Epithelial cell of esophagus (primary cell): ENCODE data around the gene DPP3.

ENCODE experiments used
- DNase-seq: peaks from one replicate; pipeline ENCODE4 v3.0.0; 2010; ENCODE audit warnings: low read depth
- H3K4me3 ChIP-seq: 2 replicates; pipeline ENCODE4 v1.5.1; 2011; ENCODE audit warnings: mild to moderate bottlenecking, low read length, control low read depth
- TF ChIP-seq, protein P1 (sequence below): IDR thresholded peaks from 2 replicates; pipeline ENCODE4 v1.5.1; 2011; ENCODE audit warnings: low read depth, mild to moderate bottlenecking, low read length, control low read depth, inconsistent platforms; ENCODE audit not compliant: insufficient read depth; ENCODE audit errors: missing control alignments

The DPP3 gene

DNA sequence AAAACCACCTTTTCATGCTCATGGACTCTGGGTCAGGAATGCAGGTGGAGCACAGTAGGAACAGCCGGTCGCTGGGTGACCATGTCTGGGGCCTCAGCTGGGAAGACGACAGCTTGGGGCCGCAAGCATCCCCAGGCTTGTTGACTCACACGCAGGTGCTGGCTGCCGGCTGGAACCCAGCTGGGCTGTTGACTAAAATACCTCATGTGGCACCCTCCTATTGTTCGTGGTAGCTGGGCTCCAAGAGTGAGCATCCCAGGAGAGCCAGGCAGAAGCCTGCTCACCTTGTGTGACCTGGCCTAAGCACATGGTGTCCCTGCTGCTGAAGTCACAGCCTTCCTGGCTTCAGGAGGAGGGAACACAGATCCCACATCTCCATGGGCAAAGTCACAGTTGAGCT is 9.4 kb downstream of the DPP3 start:
- H3K4me3 ChIP-seq = no peak overlapping the region
- TF ChIP-seq, protein P1, sequence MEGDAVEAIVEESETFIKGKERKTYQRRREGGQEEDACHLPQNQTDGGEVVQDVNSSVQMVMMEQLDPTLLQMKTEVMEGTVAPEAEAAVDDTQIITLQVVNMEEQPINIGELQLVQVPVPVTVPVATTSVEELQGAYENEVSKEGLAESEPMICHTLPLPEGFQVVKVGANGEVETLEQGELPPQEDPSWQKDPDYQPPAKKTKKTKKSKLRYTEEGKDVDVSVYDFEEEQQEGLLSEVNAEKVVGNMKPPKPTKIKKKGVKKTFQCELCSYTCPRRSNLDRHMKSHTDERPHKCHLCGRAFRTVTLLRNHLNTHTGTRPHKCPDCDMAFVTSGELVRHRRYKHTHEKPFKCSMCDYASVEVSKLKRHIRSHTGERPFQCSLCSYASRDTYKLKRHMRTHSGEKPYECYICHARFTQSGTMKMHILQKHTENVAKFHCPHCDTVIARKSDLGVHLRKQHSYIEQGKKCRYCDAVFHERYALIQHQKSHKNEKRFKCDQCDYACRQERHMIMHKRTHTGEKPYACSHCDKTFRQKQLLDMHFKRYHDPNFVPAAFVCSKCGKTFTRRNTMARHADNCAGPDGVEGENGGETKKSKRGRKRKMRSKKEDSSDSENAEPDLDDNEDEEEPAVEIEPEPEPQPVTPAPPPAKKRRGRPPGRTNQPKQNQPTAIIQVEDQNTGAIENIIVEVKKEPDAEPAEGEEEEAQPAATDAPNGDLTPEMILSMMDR = no peak
- DNase-seq = no peak

DNA sequence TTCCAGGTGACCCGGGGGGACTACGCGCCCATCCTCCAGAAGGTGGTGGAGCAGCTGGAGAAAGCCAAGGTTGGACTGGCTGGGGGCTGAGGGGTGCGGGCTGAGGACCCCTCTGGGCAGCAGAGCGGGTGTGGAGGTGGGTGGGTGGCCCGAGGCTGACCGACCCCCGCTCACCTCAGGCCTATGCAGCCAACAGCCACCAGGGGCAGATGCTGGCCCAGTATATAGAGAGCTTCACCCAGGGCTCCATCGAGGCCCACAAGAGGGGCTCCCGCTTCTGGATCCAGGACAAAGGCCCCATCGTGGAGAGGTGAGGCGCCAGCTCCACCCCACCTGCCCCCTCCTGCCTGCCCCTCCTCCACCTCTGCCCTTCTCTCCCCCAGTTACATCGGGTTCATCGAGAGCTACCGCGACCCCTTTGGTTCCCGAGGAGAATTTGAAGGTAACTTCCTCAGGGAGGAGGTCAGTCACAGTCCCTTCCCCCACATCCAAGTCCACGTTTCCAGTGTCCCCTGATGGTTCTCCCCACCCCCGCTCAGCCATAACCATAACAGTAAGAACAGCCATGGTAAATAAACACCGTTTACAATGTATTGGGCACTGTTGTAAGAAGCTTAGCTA is 11.2 kb downstream of the DPP3 start:
- TF ChIP-seq, protein P1 = peak; percentile 39
- DNase-seq = no peak
- H3K4me3 ChIP-seq = no peak overlapping the region

DNA sequence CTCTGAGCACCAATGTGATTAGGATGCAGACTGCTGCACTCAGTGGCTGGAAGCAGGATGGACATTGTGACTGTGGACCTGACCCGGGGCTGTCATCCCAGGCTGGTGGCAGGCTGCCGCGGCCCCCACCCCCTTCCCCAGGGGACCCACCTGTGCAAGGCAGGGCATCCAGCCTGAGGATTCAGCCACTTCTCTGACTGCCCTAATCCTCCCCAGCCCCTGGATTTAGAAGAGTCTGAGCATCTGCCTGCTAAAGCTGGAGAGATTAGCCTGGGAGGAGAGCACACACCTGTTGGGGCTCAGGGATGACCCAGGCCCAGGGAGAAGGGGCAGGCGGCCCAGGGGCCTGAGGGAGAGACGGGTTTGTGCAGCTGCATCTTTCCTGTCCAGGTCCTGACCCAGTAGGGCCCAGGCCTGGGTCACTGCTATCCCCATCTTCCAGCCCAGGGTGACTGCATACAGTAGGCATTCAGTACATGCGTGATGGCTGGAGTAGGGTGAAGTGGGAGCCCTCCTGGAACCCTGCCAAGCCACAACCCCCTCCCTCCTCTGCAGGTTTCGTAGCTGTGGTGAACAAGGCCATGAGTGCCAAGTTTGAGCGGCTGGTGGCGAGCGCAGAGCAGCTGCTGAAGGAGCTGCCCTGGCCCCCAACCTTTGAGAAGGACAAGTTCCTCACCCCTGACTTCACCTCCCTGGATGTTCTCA is 12.1 kb downstream of the DPP3 start:
- TF ChIP-seq, protein P1 = no peak
- H3K4me3 ChIP-seq = no peak overlapping the region
- no peak for DNase-seq

GRCh38 chr11:66493130-66493529 is 12.9 kb downstream of the DPP3 start:
- TF ChIP-seq, protein P1 = no peak
- H3K4me3 ChIP-seq = no peak overlapping the region
- DNase-seq = no peak

- no peak for DNase-seq
- H3K4me3 ChIP-seq = no peak overlapping the region
- TF ChIP-seq, protein P1 = no peak
Observed at GRCh38 chr11:66494458-66494857, 14.2 kb downstream of the DPP3 start.

DNA sequence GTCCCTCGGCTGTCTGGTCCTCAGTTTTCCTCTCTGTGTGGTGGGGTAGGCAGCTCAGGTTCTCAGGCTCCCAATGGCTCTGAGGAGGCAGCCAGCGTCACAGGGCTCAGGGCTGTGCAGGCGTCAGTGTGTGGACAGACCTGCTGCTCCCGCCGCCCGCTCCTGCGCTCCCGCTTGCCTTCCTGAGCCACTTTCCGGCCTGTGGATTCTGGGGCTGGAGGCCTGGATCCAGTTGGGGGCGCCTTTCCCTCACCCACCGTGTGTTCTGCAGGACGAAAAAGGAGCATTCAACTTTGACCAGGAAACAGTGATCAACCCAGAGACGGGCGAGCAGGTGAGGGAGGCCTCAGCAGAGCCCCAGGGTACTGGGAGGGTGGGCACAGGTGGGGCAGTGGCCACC is 14.7 kb downstream of the DPP3 start:
- DNase-seq = no peak
- TF ChIP-seq, protein P1 = no peak
- no peak overlapping the region for H3K4me3 ChIP-seq
